SH-SY5Y (cell line): ENCODE data around the gene LRRC7.

Source experiments
- GATA2 ChIP-seq: IDR thresholded peaks from 2 replicates; pipeline ENCODE4 v1.6.1; 2011; ENCODE audit warnings: mild to moderate bottlenecking, low read depth, low read length
- GATA3 ChIP-seq: IDR thresholded peaks from 2 replicates; pipeline ENCODE4 v1.6.1; 2011; ENCODE audit warnings: low read depth, mild to moderate bottlenecking, low read length, moderate library complexity

- TF ChIP-seq GATA3 (no peak), GATA2 (no peak)
Measured at GRCh38 chr1:69535490-69535889, 32.2 kb upstream of the LRRC7 start.
